Subcutaneous adipose tissue (tissue), 4 donors: ENCODE data around the gene CAMSAP2. TPM values are rescaled to one million over a fixed set of nuclear protein-coding genes. Genes with fewer than 3 reads are reported as not detected.

Source experiments
- total RNA-seq, 4 donors: library from RNA; depleted of rRNA; stranded (reverse); fragments of >200 nt; gene quantifications; one replicate each; pipeline ENCODE4 v1.1.0, GENCODE V29; 2016
- TF ChIP-seq, protein P1 (sequence below): fragments of 450-650 bp; IDR thresholded peaks from one replicate; pipeline ENCODE4 v1.5.1; 2016; ENCODE audit warnings: low read depth, mild to moderate bottlenecking, control low read depth, antibody characterized with exemption, moderate library complexity

The CAMSAP2 gene
- total RNA-seq, 4 donors from 2014 or later = 29.6 to 73.2 (median 34.0) TPM

DNA sequence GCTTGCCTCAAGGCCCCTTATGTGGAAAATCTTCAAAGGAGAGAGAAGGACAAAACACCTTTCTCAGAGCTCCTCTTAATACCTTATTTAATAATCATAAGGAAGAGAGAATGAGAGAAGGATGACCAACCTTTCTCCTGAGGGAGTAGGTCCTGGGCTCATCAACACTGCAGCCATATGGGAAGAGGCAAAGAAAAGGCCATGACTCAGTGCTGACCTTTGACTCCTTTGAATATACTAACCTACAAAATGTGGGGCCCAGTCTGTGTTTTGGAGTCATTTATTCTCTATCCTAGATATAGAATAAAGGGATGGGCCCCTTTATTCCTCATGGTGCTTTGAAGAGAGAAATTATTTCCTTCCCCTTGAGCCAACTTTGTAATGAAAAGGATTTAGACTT is 38.3 kb downstream of the CAMSAP2 start:
- TF ChIP-seq, protein P1, sequence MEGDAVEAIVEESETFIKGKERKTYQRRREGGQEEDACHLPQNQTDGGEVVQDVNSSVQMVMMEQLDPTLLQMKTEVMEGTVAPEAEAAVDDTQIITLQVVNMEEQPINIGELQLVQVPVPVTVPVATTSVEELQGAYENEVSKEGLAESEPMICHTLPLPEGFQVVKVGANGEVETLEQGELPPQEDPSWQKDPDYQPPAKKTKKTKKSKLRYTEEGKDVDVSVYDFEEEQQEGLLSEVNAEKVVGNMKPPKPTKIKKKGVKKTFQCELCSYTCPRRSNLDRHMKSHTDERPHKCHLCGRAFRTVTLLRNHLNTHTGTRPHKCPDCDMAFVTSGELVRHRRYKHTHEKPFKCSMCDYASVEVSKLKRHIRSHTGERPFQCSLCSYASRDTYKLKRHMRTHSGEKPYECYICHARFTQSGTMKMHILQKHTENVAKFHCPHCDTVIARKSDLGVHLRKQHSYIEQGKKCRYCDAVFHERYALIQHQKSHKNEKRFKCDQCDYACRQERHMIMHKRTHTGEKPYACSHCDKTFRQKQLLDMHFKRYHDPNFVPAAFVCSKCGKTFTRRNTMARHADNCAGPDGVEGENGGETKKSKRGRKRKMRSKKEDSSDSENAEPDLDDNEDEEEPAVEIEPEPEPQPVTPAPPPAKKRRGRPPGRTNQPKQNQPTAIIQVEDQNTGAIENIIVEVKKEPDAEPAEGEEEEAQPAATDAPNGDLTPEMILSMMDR = no peak

DNA sequence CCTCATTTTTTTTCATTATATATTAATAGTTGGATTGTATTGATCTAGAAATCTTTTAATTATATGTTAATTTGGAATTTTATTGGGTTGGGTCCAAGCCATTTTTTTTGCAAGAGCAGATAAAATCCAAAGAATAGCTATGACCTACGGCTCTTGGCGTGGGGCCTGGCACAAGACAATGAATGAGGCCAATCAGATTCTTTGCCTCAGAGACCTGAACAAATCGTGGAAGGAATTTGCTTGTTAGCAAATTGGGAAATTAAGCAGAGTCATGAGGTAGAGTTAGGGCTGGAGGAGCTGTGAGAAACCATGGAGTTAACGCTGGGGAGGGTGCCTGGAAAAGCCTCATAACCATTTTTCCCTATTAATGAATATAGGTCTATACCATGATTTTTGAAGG is 40.1 kb downstream of the CAMSAP2 start:
- TF ChIP-seq, protein P1 = no peak

DNA sequence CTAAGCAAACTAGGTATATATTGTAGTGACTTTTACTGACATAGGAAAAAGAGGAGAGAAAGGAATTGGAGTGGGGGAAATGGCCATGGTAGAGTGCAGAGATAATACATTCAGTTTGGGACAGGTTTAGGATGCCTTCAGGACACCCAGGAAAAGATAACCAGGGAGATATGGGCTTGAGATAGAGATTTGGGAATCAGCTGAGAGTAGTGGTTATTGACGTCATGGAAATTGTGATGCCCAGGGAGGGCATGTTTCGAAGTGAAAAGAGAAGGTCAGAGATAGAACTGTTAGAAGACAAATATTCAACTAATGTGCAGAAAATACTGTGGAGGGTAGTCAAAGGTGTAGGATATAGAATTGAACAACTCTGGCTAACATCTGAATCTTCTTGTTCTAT is 40.6 kb downstream of the CAMSAP2 start:
- TF ChIP-seq, protein P1 = no peak

DNA sequence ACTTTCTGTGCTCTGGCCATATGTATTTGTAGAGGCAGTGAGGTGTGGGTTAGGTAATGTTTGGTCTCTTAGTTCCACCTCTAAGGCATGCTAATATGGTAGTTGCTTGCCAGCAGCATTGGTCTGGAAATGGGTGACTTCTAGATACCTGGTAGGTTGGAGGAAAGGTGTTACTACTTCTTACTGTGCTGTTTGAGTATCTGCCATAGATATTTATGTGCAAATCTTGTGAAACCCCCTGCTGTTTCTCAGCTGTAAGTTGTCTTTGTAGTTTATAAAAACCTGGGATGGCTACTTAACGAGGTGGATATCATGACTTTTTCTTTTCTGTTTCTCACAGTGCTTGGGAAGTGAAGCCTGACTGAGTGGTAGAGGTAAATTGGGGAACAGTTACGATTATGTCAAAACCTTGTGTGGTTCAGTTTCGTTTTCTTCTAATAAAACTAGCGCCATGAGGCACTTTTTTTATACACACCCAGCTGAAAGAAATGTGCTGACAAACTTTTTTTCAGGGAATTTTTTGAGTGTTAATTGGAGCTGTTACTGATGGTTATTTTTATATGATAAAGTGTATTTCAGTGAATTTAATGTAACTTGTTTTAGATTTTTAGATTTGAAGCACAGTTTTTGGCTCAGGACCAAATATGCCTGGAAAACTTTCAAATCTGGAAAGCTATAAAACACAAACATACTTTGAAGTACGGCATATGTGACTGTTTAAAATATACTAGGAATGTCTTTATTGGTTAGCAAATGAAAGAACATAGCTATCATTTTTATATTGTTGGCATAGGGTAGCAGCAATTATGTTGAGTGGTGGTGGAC is 42.1 kb downstream of the CAMSAP2 start:
- TF ChIP-seq, protein P1 = no peak

DNA sequence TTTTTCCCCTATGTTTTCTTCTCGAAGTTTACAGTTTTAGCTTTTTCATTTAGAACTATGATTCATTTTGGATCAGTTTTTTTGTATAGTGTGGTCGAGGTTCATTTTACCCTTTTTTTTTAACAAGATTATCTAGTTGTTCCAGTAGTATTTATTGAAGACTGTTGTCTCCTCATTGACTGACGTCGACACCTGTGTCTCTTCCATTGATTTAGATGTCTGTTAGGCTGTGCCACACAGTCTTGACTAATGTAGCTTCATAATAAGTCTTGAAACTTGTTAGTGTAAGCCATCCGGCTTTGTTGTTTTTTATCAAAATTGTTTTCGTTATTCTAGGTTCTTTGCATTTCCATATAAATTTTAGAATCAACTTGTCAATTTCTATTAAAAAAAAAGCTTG is 45.2 kb downstream of the CAMSAP2 start:
- TF ChIP-seq, protein P1 = no peak

DNA sequence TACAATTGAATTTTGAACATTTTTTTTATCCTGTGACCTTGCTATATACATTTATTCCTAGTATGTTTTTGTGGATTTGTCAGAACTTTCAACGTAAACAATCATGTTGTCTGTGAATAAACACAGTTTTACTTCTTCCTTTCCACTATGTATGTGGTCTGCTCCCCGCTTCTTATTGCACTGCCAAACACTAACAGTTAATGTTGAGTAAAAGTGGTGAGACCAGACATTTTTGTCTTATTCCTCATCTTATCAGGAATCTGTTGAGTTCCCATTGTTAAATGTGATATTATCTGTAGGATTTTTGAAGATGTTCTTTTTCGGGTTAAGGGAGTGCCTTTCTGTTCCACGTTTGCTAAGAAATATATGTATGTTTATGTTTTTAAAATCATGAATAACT is 45.9 kb downstream of the CAMSAP2 start:
- TF ChIP-seq, protein P1 = no peak

DNA sequence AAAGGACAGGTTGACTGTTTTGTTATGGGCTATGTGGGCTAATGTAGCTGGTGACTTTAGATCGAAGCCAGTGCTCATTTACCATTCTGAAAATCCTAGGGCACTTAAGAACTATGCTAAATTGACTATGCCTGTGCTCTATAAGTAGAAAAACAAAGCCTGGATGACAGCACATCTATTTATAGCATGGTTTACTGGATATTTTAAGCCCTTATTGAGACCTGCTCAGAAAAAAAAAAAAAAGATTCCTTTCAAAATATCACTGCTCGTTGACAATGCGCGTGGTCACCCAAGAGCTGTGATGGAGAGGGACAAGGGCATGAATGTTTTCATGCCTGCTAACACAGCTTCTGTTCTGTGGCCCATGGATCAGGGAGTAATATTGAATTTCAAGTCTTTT is 48.1 kb downstream of the CAMSAP2 start:
- TF ChIP-seq, protein P1 = no peak
